Astrocyte (in vitro differentiated cells and primary cell): Measurements from ENCODE around the gene PROKR1. TPM values are rescaled to one million over a fixed set of nuclear protein-coding genes. Genes with fewer than 3 reads are reported as not detected.
"Not testable (repeated sequence)": the region's sequence is repeated elsewhere in the genome, so short reads cannot be mapped to it uniquely, and the experiment has no call there.

Source experiments
- DNase-seq: peaks from one replicate; pipeline ENCODE4 v3.0.0-alpha.2; 2010; ENCODE audit warnings: low read depth
- FAIRE-seq: peaks from 2 replicates; lab custom pipeline; 2011; peaks lifted over from hg19 to GRCh38; lab: Jason Lieb, UNC
- H2AFZ ChIP-seq: 2 replicates; pipeline ENCODE4 v1.6.0; 2012; ENCODE audit warnings: low read depth, low read length, inconsistent platforms
- H3K27ac ChIP-seq: 2 replicates; pipeline ENCODE4 v1.5.1; 2011; ENCODE audit warnings: low read depth, low read length, inconsistent platforms
- H3K27me3 ChIP-seq: 2 replicates; pipeline ENCODE4 v1.6.0; 2011; ENCODE audit warnings: low read length, inconsistent platforms; ENCODE audit not compliant: insufficient read depth
- H3K36me3 ChIP-seq: 2 replicates; pipeline ENCODE4 v1.5.1; 2011; ENCODE audit warnings: low read length, inconsistent platforms; ENCODE audit not compliant: insufficient read depth
- H3K4me1 ChIP-seq: 2 replicates; pipeline ENCODE4 v1.5.1; 2011; ENCODE audit warnings: low read length, inconsistent platforms; ENCODE audit not compliant: insufficient read depth
- H3K4me2 ChIP-seq: 2 replicates; pipeline ENCODE4 v1.6.0; 2012; ENCODE audit warnings: low read length, inconsistent platforms
- H3K4me3 ChIP-seq: 2 replicates; pipeline ENCODE4 v1.5.1; 2011; ENCODE audit warnings: low read depth, mild to moderate bottlenecking, low read length, inconsistent platforms; ENCODE audit not compliant: insufficient read depth
- H3K79me2 ChIP-seq: 2 replicates; pipeline ENCODE4 v1.6.0; 2012; ENCODE audit warnings: mild to moderate bottlenecking, low read length, inconsistent platforms; ENCODE audit not compliant: insufficient read depth
- H3K9ac ChIP-seq: 2 replicates; pipeline ENCODE4 v1.6.0; 2012; ENCODE audit warnings: mild to moderate bottlenecking, low read length, inconsistent platforms
- H3K9me3 ChIP-seq: 2 replicates; pipeline ENCODE4 v1.5.1; 2012; ENCODE audit warnings: low read depth, mild to moderate bottlenecking, low read length, inconsistent platforms; ENCODE audit not compliant: insufficient read depth
- H4K20me1 ChIP-seq: 2 replicates; pipeline ENCODE4 v1.6.0; 2012; ENCODE audit warnings: low read length, inconsistent platforms; ENCODE audit not compliant: insufficient read depth
- H3K27ac Mint-ChIP-seq: one replicate; pipeline ENCODE4 v1.8.0; 2021; ENCODE audit warnings: mild to moderate bottlenecking, mixed read lengths; ENCODE audit not compliant: unreplicated experiment
- H3K27me3 Mint-ChIP-seq: one replicate; pipeline ENCODE4 v1.8.0; 2021; ENCODE audit warnings: low read depth, mixed read lengths; ENCODE audit not compliant: unreplicated experiment
- H3K36me3 Mint-ChIP-seq: one replicate; pipeline ENCODE4 v1.8.0; 2021; ENCODE audit warnings: low read depth, mixed read lengths; ENCODE audit not compliant: unreplicated experiment
- H3K4me1 Mint-ChIP-seq: one replicate; pipeline ENCODE4 v1.8.0; 2021; ENCODE audit warnings: low read depth, mixed read lengths; ENCODE audit not compliant: unreplicated experiment
- H3K4me3 Mint-ChIP-seq: one replicate; pipeline ENCODE4 v1.8.0; 2021; ENCODE audit warnings: mild to moderate bottlenecking, moderate library complexity, mixed read lengths; ENCODE audit not compliant: unreplicated experiment
- H3K9me3 Mint-ChIP-seq: one replicate; pipeline ENCODE4 v1.8.0; 2021; ENCODE audit warnings: mild to moderate bottlenecking, mixed read lengths; ENCODE audit not compliant: unreplicated experiment
- EZH2 ChIP-seq: IDR thresholded peaks from 2 replicates; pipeline ENCODE4 v1.6.1; 2012; ENCODE audit warnings: mild to moderate bottlenecking, low read length, inconsistent platforms; ENCODE audit not compliant: insufficient read depth
- total RNA-seq: library from RNA; stranded (reverse); gene quantifications from 2 replicates; pipeline ENCODE4 v1.2.1, GENCODE V29; 2021
- TF ChIP-seq, protein P1 (sequence below): IDR thresholded peaks from 2 replicates; pipeline ENCODE4 v1.5.1; 2011; ENCODE audit warnings: low read depth, mild to moderate bottlenecking, inconsistent platforms, low read length, moderate library complexity; ENCODE audit not compliant: insufficient read depth

The PROKR1 gene
- total RNA-seq, 1 donor from 2014 or later: 0.05 TPM

DNA sequence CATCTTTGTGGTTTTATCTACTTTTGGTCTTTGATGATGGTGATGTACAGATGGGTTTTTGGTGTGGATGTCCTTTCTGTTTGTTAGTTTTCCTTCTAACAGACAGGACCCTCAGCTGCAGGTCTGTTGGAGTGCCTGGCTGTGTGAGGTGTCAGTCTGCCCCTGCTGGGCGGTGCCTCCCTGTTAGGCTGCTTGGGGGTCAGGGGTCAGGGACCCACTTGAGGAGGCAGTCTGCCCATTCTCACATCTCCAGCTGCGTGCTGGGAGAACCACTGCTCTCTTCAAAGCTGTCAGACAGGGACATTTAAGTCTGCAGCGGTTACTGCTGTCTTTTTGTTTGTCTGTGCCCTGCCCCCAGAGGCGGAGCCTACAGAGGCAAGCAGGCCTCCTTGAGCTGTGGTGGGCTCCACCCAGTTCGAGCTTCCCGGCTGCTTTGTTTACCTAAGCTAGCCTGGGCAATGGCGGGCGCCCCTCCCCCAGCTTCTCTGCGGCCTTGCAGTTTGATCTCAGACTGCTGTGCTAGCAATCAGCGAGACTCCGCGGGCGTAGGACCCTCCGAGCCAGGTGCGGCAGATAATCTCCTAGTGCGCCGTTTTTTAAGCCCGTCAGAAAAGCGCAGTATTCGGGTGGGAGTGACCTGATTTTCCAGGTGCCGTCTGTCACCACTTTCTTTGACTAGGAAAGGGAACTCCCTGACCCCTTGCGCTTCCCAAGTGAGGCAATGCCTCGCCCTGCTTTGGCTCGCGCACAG lies 36.0 kb downstream of the PROKR1 start:
- FAIRE-seq, H3K9me3 ChIP-seq, H3K36me3 ChIP-seq, H3K4me2 ChIP-seq, H3K9ac ChIP-seq, H3K36me3 Mint-ChIP-seq, H3K79me2 ChIP-seq, H3K27ac ChIP-seq, H3K4me3 Mint-ChIP-seq, DNase-seq, H3K27me3 ChIP-seq, H3K4me1 Mint-ChIP-seq, H3K4me1 ChIP-seq, H4K20me1 ChIP-seq, H3K4me3 ChIP-seq, H3K27me3 Mint-ChIP-seq, H3K9me3 Mint-ChIP-seq, H3K27ac Mint-ChIP-seq, H2AFZ ChIP-seq: not testable (repeated sequence)

DNA sequence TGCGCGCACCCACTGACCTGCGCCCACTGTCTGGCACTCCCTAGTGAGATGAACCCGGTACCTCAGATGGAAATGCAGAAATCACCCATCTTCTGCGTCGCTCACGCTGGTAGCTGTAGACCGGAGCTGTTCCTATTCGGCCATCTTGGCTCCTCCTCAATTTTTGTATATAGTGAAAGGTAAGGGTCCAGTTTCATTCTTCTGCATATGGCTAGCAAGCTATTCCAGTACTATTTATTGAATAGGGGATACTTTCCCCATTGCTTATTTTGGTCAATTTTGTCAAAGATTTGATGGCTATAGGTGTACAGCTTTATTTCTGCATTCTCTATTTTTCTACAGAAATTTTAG lies 36.5 kb downstream of the PROKR1 start:
- not testable (repeated sequence) for H3K79me2 ChIP-seq, FAIRE-seq, H3K4me3 ChIP-seq, H3K4me1 Mint-ChIP-seq, H3K9me3 Mint-ChIP-seq, H3K36me3 ChIP-seq, H2AFZ ChIP-seq, H3K36me3 Mint-ChIP-seq, H3K4me1 ChIP-seq, H3K27me3 ChIP-seq, H3K27ac Mint-ChIP-seq, H3K9ac ChIP-seq, H4K20me1 ChIP-seq, DNase-seq, H3K4me2 ChIP-seq, H3K27me3 Mint-ChIP-seq, H3K9me3 ChIP-seq, H3K27ac ChIP-seq, H3K4me3 Mint-ChIP-seq

DNA sequence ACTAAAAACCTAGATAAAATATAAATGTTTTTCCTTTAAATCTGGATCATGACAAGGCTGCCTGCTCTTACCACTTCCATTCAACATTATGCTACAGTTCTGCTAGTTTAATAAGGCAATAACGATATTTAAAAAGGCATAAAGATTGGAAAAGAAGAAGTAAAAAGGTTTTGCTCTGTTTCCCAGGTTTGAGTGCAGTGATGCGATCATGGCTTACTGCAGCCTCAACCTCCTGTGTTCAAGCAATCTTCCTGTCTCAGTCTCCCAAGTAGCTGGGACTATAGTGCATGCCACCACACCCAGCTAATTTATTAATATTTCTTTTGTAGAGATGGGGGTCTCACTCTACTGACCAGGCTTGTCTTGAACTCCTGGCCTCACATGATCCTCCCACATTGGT lies 40.8 kb downstream of the PROKR1 start:
- Mint-ChIP-seq H3K4me3 (no peak overlapping the region), H3K36me3 (no peaks in the 10 kb centered on the region), H3K27me3 (no peaks in the 10 kb centered on the region), H3K27ac (no peak overlapping the region), H3K9me3 (no peaks in the 10 kb centered on the region), H3K4me1 (no peaks in the 10 kb centered on the region)
- TF ChIP-seq EZH2: no peak
- TF ChIP-seq, protein P1, sequence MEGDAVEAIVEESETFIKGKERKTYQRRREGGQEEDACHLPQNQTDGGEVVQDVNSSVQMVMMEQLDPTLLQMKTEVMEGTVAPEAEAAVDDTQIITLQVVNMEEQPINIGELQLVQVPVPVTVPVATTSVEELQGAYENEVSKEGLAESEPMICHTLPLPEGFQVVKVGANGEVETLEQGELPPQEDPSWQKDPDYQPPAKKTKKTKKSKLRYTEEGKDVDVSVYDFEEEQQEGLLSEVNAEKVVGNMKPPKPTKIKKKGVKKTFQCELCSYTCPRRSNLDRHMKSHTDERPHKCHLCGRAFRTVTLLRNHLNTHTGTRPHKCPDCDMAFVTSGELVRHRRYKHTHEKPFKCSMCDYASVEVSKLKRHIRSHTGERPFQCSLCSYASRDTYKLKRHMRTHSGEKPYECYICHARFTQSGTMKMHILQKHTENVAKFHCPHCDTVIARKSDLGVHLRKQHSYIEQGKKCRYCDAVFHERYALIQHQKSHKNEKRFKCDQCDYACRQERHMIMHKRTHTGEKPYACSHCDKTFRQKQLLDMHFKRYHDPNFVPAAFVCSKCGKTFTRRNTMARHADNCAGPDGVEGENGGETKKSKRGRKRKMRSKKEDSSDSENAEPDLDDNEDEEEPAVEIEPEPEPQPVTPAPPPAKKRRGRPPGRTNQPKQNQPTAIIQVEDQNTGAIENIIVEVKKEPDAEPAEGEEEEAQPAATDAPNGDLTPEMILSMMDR: no peak
- no peaks in the 10 kb centered on the region for H3K27me3 ChIP-seq
- no peak overlapping the region for H3K9ac ChIP-seq
- H3K4me2 ChIP-seq: no peak overlapping the region
- H3K9me3 ChIP-seq: no peaks in the 10 kb centered on the region
- no peak for DNase-seq
- no peak overlapping the region for H3K4me3 ChIP-seq
- no peaks in the 10 kb centered on the region for H4K20me1 ChIP-seq
- no peaks in the 10 kb centered on the region for H3K79me2 ChIP-seq
- no peak overlapping the region for H3K27ac ChIP-seq
- no peaks in the 10 kb centered on the region for H3K36me3 ChIP-seq
- no peak for FAIRE-seq
- H3K4me1 ChIP-seq: no peaks in the 10 kb centered on the region
- H2AFZ ChIP-seq: no peak overlapping the region
